Liver (tissue), 9 donors: ENCODE measurements around the gene SLC8A1. TPM values are rescaled to one million over a fixed set of nuclear protein-coding genes. Genes with fewer than 3 reads are reported as not detected.

ENCODE experiments used
- DNase-seq: peaks from one replicate; pipeline ENCODE4 v3.0.0-alpha.2; 2017; ENCODE audit warnings: low spot score
- H3K27ac ChIP-seq, 2 donors: one replicate each; pipeline ENCODE4 v1.7.0; 2013; ENCODE audit warnings: inconsistent platforms in 2 of 2, low read length in 2 of 2, control low read depth in 1 of 2, low read depth in 1 of 2, mild to moderate bottlenecking in 1 of 2
- H3K27me3 ChIP-seq, 4 donors: one replicate each; pipeline versions ENCODE4 v1.6.1 to v1.7.0; 2013; ENCODE audit warnings: low read length in 3 of 4, inconsistent platforms in 1 of 4, mild to moderate bottlenecking in 1 of 4, moderate library complexity in 1 of 4; ENCODE audit not compliant: control insufficient read depth in 4 of 4, insufficient read depth in 4 of 4
- H3K36me3 ChIP-seq, 4 donors: one replicate each; pipeline versions ENCODE4 v1.6.1 to v1.7.0; 2013; ENCODE audit warnings: low read length in 3 of 4, mild to moderate bottlenecking in 3 of 4, low read depth in 1 of 4, moderate library complexity in 1 of 4; ENCODE audit not compliant: control insufficient read depth in 4 of 4, insufficient read depth in 3 of 4
- H3K4me1 ChIP-seq, 4 donors: one replicate each; pipeline versions ENCODE4 v1.6.1 to v1.7.0; 2013; ENCODE audit warnings: low read length in 3 of 4, mild to moderate bottlenecking in 3 of 4, moderate library complexity in 1 of 4; ENCODE audit not compliant: control insufficient read depth in 4 of 4, insufficient read depth in 4 of 4
- H3K4me3 ChIP-seq, 3 donors: one replicate each; pipeline versions ENCODE4 v1.6.1 to v1.7.0; 2013; ENCODE audit warnings: low read length in 3 of 3, control low read depth in 1 of 3, low read depth in 1 of 3, mild to moderate bottlenecking in 1 of 3
- H3K9ac ChIP-seq, 2 donors: one replicate each; pipeline ENCODE4 v1.7.0; 2013; ENCODE audit warnings: low read length in 2 of 2, mild to moderate bottlenecking in 2 of 2, moderate library complexity in 2 of 2, control low read depth in 1 of 2, low read depth in 1 of 2
- H3K9me3 ChIP-seq, 4 donors: one replicate each; pipeline versions ENCODE4 v1.6.1 to v1.7.0; 2013; ENCODE audit warnings: low read length in 3 of 4; ENCODE audit not compliant: control insufficient read depth in 4 of 4
- EGR1 ChIP-seq, 2 donors: IDR thresholded peaks; 2 replicates each; pipeline ENCODE4 v1.6.1; 2016 to 2018; ENCODE audit warnings: antibody characterized with exemption in 2 of 2, low read depth in 2 of 2
- FOXA1 ChIP-seq: IDR thresholded peaks from 2 replicates; pipeline ENCODE4 v1.6.1; 2016; ENCODE audit warnings: antibody characterized with exemption
- FOXA2 ChIP-seq: IDR thresholded peaks from 2 replicates; pipeline ENCODE4 v1.6.1; 2016; ENCODE audit warnings: antibody characterized with exemption
- GABPA ChIP-seq, 2 donors: IDR thresholded peaks in 1 of 2; conservative IDR thresholded peaks in 1 of 2; 2 replicates each; pipeline ENCODE4 v1.6.1; 2016; ENCODE audit warnings: antibody characterized with exemption in 2 of 2, mild to moderate bottlenecking in 1 of 2, moderate library complexity in 1 of 2
- HNF4A ChIP-seq, 2 donors: conservative IDR thresholded peaks; 2 replicates each; pipeline ENCODE4 v1.6.1; 2016; ENCODE audit warnings: antibody characterized with exemption in 2 of 2, mild to moderate bottlenecking in 2 of 2
- HNF4G ChIP-seq: IDR thresholded peaks from 2 replicates; pipeline ENCODE4 v1.6.1; 2016; ENCODE audit warnings: antibody characterized with exemption
- JUND ChIP-seq, 2 donors: IDR thresholded peaks; 2 replicates each; pipeline ENCODE4 v1.6.1; 2016; ENCODE audit warnings: antibody characterized with exemption in 2 of 2
- NR2F2 ChIP-seq: IDR thresholded peaks from 2 replicates; pipeline ENCODE4 v1.6.1; 2016; ENCODE audit warnings: antibody characterized with exemption
- RAD21 ChIP-seq, 2 donors: IDR thresholded peaks; 2 replicates each; pipeline ENCODE4 v1.6.1; 2016; ENCODE audit warnings: antibody characterized with exemption in 2 of 2, mild to moderate bottlenecking in 2 of 2
- RXRA ChIP-seq, 2 donors: IDR thresholded peaks; 2 replicates each; pipeline ENCODE4 v1.6.1; 2017 to 2018; ENCODE audit warnings: antibody characterized with exemption in 2 of 2, mild to moderate bottlenecking in 1 of 2
- SP1 ChIP-seq: IDR thresholded peaks from 2 replicates; pipeline ENCODE4 v1.6.1; 2018; ENCODE audit warnings: antibody characterized with exemption, mild to moderate bottlenecking
- TAF1 ChIP-seq: conservative IDR thresholded peaks from 2 replicates; pipeline ENCODE4 v1.6.1; 2016; ENCODE audit warnings: antibody characterized with exemption, mild to moderate bottlenecking
- YY1 ChIP-seq: IDR thresholded peaks from 2 replicates; pipeline ENCODE4 v1.6.1; 2016; ENCODE audit warnings: antibody characterized with exemption, mild to moderate bottlenecking
- WGBS: extraction: QIAGEN DNeasy Blood & Tissue Kit; methylation state at CpG from one replicate; pipeline ENCODE4 v1.1.7; 2013; 5-methylcytosine and 5-hydroxymethylcytosine counted together
- polyA plus RNA-seq, 2 donors: library from polyadenylated mRNA; stranded (reverse) in 1 of 2; unstranded in 1 of 2; fragments of 200-250 nt in 1 of 2; fragments of >200 nt in 1 of 2; fragmentation: Nextera tagmentation in 1 of 2; extraction: Ambion mirVana in 1 of 2; gene quantifications; one replicate each; pipeline versions ENCODE4 v1.2.1 to v1.2.3, GENCODE V29; 2013 to 2015
- total RNA-seq, 2 donors: library from RNA; depleted of rRNA; stranded (reverse); fragments of >200 nt; gene quantifications; one replicate each; pipeline ENCODE4 v1.2.3, GENCODE V29; 2014
- TF ChIP-seq, protein P1 (sequence below): fragments of 150-350 bp; IDR thresholded peaks from 2 replicates; pipeline ENCODE4 v1.5.1; 2017; ENCODE audit warnings: improper control_type of control experiment, low read depth, low read length; ENCODE audit not compliant: missing input control
- TF ChIP-seq, protein P2 (sequence below): IDR thresholded peaks from 2 replicates; pipeline ENCODE4 v1.6.1; 2016; ENCODE audit warnings: antibody characterized with exemption
- TF ChIP-seq, protein P3 (sequence below): IDR thresholded peaks from 2 replicates; pipeline ENCODE4 v1.6.1; 2016; ENCODE audit warnings: antibody characterized with exemption, mild to moderate bottlenecking
- TF ChIP-seq, protein P4 (sequence below): IDR thresholded peaks from 2 replicates; pipeline ENCODE4 v1.6.1; 2016; ENCODE audit warnings: antibody characterized with exemption
- TF ChIP-seq, protein P5 (sequence below): IDR thresholded peaks from 2 replicates; pipeline ENCODE4 v1.6.1; 2016; ENCODE audit warnings: antibody characterized with exemption
- donor health status: healthy.
- donor health status: healthy.
- donor health status: healthy.
- donor health status: healthy.
- donor health status: healthy.

Gene SLC8A1
- total and polyA plus RNA-seq, 4 donors: 1.2 to 18.5 (median 8.2) TPM

DNA sequence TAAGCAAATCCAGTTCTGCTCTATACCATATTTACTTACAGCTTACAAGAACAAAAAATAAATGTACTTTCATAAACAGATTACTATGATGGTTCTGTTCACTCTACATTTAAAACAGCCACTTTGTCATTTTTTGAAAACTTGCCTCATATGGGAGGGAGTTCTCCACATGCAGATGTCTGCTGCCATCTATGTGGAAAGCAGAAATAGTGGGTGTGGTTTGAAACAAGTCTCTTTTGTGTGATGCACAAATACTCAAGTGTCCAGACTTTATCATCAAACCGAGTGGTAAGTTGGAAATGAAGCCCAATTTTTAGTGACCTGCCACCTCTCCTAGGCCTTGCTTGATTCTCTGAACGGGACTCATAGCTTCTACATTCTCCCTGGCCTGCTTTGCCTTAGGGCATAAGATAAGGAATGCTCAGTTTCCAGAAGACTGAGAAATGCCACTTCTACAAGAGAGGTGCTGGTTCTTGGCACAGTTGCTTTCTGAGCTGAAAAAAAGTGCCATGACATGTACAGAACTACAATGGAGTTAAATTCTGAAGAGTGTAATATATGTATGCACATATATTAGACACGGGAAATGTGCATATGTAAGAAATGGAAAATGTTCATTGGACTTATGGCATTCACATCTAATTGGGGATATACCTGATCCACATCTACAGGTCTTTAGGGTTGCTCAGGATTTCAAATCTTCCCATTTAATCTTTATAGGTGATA lies 221.0 kb downstream of the SLC8A1 start:
- Histone ChIP-seq H3K27ac (no peak overlapping the region), H3K4me1 (no peaks in the 10 kb centered on the region), H3K4me3 (no peak overlapping the region), H3K9me3 (no peaks in the 10 kb centered on the region), H3K36me3 (no peaks in the 10 kb centered on the region), H3K27me3 (no peaks in the 10 kb centered on the region), H3K9ac (no peak overlapping the region)
- whole genome bisulfite sequencing: 56% methylated on average over 3 of the region's 3 CpGs
- TF ChIP-seq, protein P1, sequence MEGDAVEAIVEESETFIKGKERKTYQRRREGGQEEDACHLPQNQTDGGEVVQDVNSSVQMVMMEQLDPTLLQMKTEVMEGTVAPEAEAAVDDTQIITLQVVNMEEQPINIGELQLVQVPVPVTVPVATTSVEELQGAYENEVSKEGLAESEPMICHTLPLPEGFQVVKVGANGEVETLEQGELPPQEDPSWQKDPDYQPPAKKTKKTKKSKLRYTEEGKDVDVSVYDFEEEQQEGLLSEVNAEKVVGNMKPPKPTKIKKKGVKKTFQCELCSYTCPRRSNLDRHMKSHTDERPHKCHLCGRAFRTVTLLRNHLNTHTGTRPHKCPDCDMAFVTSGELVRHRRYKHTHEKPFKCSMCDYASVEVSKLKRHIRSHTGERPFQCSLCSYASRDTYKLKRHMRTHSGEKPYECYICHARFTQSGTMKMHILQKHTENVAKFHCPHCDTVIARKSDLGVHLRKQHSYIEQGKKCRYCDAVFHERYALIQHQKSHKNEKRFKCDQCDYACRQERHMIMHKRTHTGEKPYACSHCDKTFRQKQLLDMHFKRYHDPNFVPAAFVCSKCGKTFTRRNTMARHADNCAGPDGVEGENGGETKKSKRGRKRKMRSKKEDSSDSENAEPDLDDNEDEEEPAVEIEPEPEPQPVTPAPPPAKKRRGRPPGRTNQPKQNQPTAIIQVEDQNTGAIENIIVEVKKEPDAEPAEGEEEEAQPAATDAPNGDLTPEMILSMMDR: no peak
- TF ChIP-seq, protein P2, sequence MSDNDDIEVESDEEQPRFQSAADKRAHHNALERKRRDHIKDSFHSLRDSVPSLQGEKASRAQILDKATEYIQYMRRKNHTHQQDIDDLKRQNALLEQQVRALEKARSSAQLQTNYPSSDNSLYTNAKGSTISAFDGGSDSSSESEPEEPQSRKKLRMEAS: no peak
- no peak for TF ChIP-seq EGR1 (IDR thresholded peaks at IDR 0.05; ENCODE audit: low read depth in 2 of 2)
- DNase-seq: no peak

DNA sequence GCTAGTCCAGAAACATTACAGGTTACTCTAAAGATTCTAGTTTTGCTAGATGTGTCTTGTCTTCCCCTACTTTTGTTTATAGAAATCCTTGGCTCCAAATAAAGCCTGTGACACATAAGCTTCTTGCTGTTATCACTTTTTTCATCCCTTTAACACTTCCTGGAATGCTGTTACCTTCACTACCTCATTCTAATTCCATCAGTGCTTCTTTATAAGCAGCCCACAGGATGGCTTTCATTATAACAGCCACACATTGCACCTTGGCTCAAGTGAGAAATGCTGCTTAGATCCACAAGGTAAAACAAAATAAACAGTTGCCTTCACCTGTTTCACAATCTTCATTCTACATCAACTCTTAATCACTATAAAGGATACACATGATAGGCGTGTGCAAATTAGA lies 221.7 kb downstream of the SLC8A1 start:
- no peak overlapping the region for H3K27ac ChIP-seq
- H3K27me3 ChIP-seq: no peaks in the 10 kb centered on the region
- H3K9me3 ChIP-seq: no peaks in the 10 kb centered on the region
- WGBS: 78% methylated on average over 1 of the region's 1 CpG
- no peak for DNase-seq
- no peak for TF ChIP-seq HNF4A (conservative IDR thresholded peaks at IDR 0.05)
- TF ChIP-seq HNF4G: no peak
- TF ChIP-seq, protein P1: no peak
- no peak for TF ChIP-seq SP1
- TF ChIP-seq, protein P3, sequence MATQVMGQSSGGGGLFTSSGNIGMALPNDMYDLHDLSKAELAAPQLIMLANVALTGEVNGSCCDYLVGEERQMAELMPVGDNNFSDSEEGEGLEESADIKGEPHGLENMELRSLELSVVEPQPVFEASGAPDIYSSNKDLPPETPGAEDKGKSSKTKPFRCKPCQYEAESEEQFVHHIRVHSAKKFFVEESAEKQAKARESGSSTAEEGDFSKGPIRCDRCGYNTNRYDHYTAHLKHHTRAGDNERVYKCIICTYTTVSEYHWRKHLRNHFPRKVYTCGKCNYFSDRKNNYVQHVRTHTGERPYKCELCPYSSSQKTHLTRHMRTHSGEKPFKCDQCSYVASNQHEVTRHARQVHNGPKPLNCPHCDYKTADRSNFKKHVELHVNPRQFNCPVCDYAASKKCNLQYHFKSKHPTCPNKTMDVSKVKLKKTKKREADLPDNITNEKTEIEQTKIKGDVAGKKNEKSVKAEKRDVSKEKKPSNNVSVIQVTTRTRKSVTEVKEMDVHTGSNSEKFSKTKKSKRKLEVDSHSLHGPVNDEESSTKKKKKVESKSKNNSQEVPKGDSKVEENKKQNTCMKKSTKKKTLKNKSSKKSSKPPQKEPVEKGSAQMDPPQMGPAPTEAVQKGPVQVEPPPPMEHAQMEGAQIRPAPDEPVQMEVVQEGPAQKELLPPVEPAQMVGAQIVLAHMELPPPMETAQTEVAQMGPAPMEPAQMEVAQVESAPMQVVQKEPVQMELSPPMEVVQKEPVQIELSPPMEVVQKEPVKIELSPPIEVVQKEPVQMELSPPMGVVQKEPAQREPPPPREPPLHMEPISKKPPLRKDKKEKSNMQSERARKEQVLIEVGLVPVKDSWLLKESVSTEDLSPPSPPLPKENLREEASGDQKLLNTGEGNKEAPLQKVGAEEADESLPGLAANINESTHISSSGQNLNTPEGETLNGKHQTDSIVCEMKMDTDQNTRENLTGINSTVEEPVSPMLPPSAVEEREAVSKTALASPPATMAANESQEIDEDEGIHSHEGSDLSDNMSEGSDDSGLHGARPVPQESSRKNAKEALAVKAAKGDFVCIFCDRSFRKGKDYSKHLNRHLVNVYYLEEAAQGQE: no peak
- no peak for TF ChIP-seq FOXA2
- TF ChIP-seq GABPA (IDR thresholded peaks at IDR 0.05 in 1 of 2, conservative IDR thresholded peaks at IDR 0.05 in 1 of 2): no peak
- TF ChIP-seq JUND (IDR thresholded peaks at IDR 0.05): no peak
- TF ChIP-seq RAD21 (IDR thresholded peaks at IDR 0.05): no peak
- TF ChIP-seq, protein P4, sequence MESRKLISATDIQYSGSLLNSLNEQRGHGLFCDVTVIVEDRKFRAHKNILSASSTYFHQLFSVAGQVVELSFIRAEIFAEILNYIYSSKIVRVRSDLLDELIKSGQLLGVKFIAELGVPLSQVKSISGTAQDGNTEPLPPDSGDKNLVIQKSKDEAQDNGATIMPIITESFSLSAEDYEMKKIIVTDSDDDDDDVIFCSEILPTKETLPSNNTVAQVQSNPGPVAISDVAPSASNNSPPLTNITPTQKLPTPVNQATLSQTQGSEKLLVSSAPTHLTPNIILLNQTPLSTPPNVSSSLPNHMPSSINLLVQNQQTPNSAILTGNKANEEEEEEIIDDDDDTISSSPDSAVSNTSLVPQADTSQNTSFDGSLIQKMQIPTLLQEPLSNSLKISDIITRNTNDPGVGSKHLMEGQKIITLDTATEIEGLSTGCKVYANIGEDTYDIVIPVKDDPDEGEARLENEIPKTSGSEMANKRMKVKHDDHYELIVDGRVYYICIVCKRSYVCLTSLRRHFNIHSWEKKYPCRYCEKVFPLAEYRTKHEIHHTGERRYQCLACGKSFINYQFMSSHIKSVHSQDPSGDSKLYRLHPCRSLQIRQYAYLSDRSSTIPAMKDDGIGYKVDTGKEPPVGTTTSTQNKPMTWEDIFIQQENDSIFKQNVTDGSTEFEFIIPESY: no peak
- TF ChIP-seq YY1: no peak
- TF ChIP-seq, protein P2: no peak
- no peak for TF ChIP-seq RXRA (IDR thresholded peaks at IDR 0.05)
- no peak for TF ChIP-seq TAF1
- no peak for TF ChIP-seq FOXA1
- no peak for TF ChIP-seq EGR1 (IDR thresholded peaks at IDR 0.05; ENCODE audit: low read depth in 2 of 2)
- TF ChIP-seq, protein P5, sequence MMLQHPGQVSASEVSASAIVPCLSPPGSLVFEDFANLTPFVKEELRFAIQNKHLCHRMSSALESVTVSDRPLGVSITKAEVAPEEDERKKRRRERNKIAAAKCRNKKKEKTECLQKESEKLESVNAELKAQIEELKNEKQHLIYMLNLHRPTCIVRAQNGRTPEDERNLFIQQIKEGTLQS: no peak
- no peak for TF ChIP-seq NR2F2
- H3K36me3 ChIP-seq: no peaks in the 10 kb centered on the region
- H3K9ac ChIP-seq: no peak overlapping the region
- no peak overlapping the region for H3K4me3 ChIP-seq
- H3K4me1 ChIP-seq: no peaks in the 10 kb centered on the region
